ENCODE results near the gene CPA4. TPM values are rescaled to one million over a fixed set of nuclear protein-coding genes. Genes with fewer than 3 reads are reported as not detected.

The CPA4 gene
- total and polyA plus RNA-seq, 2 experiments from 2014 or later: 1.1 to 3.3 TPM

GRCh38 chr7:130266961-130267321 lies 26.0 kb upstream of the CPA4 start:
- H3K36me3 ChIP-seq (replicated peaks; ENCODE audit: insufficient read depth, low read depth): no peaks in the 10 kb centered on the region
- H3K79me2 ChIP-seq: peaks cover 5% of the 10 kb centered on the region
- DNase-seq (ENCODE audit: low spot score): no peak
- H2AFZ ChIP-seq: no peak overlapping the region
- H3K27me3 ChIP-seq: no peaks in the 10 kb centered on the region
- TF ChIP-seq CTCF (IDR thresholded peaks at IDR 0.05; ENCODE audit: poor library complexity): no peak
- no peak for TF ChIP-seq EZH2phosphoT487 (IDR thresholded peaks at IDR 0.05; ENCODE audit: low read depth, severe bottlenecking, unreplicated experiment)
- no peak for TF ChIP-seq EZH2 (IDR thresholded peaks at IDR 0.05; ENCODE audit: borderline replicate concordance)
- peak overlapping the region; percentile 67 for H3K4me2 ChIP-seq
- H3K4me1 ChIP-seq (ENCODE audit: insufficient read depth): peaks cover 21% of the 10 kb centered on the region
- no peaks in the 10 kb centered on the region for H3K9me2 ChIP-seq (replicated peaks; ENCODE audit: insufficient read depth)
- H3K27ac ChIP-seq: peak overlapping the region; percentile 83
- H4K20me1 ChIP-seq (ENCODE audit: insufficient read depth, poor library complexity, severe bottlenecking): no peaks in the 10 kb centered on the region
- 90% methylated on average over 1 of the region's 1 CpG for WGBS (ENCODE audit: low lambda C conversion rate, missing lambda C conversion rate)
- no peaks in the 10 kb centered on the region for H3K9me3 ChIP-seq (ENCODE audit: low read depth)
- H3K4me3 ChIP-seq: peak overlapping the region; percentile 25

DNA sequence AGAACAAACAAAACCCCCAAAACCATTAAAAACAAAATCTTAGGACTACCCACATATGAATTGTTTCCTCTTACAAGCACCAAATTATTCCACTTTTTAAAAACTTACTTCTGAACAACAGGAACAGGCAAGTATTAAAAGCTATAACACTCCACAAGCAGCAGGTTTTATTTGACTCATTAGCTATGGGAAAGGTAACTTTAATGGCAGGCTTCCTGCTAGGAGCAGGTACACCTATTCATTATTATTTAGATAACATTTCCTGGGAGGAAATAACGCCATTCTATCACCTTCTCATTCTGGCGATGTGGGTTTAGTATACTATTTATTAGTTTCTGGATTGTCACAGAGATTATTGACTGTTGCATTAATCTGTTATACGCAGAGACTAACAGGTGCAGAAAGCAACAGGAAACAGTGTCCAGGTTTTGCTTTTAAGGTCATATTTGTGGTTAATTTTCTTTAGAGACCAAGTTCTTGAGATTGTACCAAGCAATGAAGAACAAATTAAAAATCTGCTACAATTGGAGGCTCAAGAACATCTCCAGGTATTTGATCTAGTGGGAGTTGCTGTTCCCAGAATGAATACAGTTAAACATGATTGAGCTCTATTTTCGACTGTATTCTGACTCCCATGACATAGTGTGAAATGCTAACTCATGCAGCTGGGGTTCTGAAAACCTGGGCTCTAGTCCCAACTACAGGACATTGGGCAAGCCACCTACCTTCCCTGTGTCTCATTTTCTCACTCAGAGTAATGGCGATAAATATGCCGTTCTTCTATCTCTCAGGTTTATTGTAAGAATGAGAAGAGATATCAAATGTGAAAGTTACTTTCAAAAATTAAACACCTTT lies 24.3 kb upstream of the CPA4 start:
- no peaks in the 10 kb centered on the region for H3K9me3 ChIP-seq (ENCODE audit: low read depth)
- H4K20me1 ChIP-seq (ENCODE audit: insufficient read depth, poor library complexity, severe bottlenecking): no peaks in the 10 kb centered on the region
- peaks cover 30% of the 10 kb centered on the region for H3K4me1 ChIP-seq (ENCODE audit: insufficient read depth)
- H3K9me2 ChIP-seq (replicated peaks; ENCODE audit: insufficient read depth): no peaks in the 10 kb centered on the region
- WGBS (ENCODE audit: low lambda C conversion rate, missing lambda C conversion rate): 79% methylated on average over 6 of the region's 6 CpGs
- peaks cover 5% of the 10 kb centered on the region for H3K79me2 ChIP-seq
- no peak overlapping the region for H3K4me3 ChIP-seq
- no peak overlapping the region for H2AFZ ChIP-seq
- DNase-seq (ENCODE audit: low spot score): no peak
- no peak for TF ChIP-seq EZH2phosphoT487 (IDR thresholded peaks at IDR 0.05; ENCODE audit: low read depth, severe bottlenecking, unreplicated experiment)
- TF ChIP-seq CTCF (IDR thresholded peaks at IDR 0.05; ENCODE audit: poor library complexity): no peak
- TF ChIP-seq EZH2 (IDR thresholded peaks at IDR 0.05; ENCODE audit: borderline replicate concordance): no peak
- H3K27me3 ChIP-seq: no peaks in the 10 kb centered on the region
- peak overlapping the region; percentile 67 for H3K4me2 ChIP-seq
- H3K36me3 ChIP-seq (replicated peaks; ENCODE audit: insufficient read depth, low read depth): no peaks in the 10 kb centered on the region
- H3K27ac ChIP-seq: no peak overlapping the region

DNA sequence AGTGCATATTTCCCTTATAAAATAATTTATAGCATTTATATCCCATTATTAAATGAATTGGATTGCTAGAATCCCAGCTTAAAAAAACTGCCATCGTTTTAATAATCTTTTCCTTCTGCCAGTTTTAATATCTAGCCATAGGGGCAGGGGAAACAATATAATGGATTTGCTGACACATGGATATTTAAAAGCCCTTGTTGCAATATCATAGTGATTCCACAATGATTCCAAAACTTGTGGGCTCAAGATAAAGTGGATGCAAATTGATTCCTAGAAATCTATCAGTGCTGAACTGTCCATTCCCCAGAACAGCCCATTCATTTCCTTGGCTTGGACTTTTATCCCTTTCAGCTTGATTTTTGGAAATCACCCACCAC lies 23.7 kb upstream of the CPA4 start:
- 94% methylated on average over 1 of the region's 1 CpG for WGBS (ENCODE audit: low lambda C conversion rate, missing lambda C conversion rate)
- no peak overlapping the region for H3K4me3 ChIP-seq

GRCh38 chr7:130270947-130271800 lies 21.8 kb upstream of the CPA4 start:
- Histone ChIP-seq H3K79me2 (peaks cover 5% of the 10 kb centered on the region), H3K27ac (peak overlapping the region; percentile 90), H3K4me3 (no peak overlapping the region), H3K9me3 (ENCODE audit: low read depth) (no peaks in the 10 kb centered on the region), H3K27me3 (no peaks in the 10 kb centered on the region), H3K36me3 (replicated peaks; ENCODE audit: insufficient read depth, low read depth) (no peaks in the 10 kb centered on the region), H2AFZ (no peak overlapping the region), H3K4me1 (ENCODE audit: insufficient read depth) (peaks cover 33% of the 10 kb centered on the region), H3K9me2 (replicated peaks; ENCODE audit: insufficient read depth) (no peaks in the 10 kb centered on the region), H3K4me2 (no peak overlapping the region), H4K20me1 (ENCODE audit: insufficient read depth, poor library complexity, severe bottlenecking) (no peaks in the 10 kb centered on the region)
- TF ChIP-seq CTCF (IDR thresholded peaks at IDR 0.05; ENCODE audit: poor library complexity) (no peak), EZH2 (IDR thresholded peaks at IDR 0.05; ENCODE audit: borderline replicate concordance) (no peak), EZH2phosphoT487 (IDR thresholded peaks at IDR 0.05; ENCODE audit: low read depth, severe bottlenecking, unreplicated experiment) (no peak)
- DNase-seq (ENCODE audit: low spot score): no peak
- WGBS (ENCODE audit: low lambda C conversion rate, missing lambda C conversion rate): 90% methylated on average over 12 of the region's 12 CpGs

More for the DNA sequence above, 23.7 kb upstream of the CPA4 start:
- Histone ChIP-seq H3K79me2 (peaks cover 5% of the 10 kb centered on the region), H3K27ac (no peak overlapping the region), H3K27me3 (no peaks in the 10 kb centered on the region), H2AFZ (no peak overlapping the region), H4K20me1 (ENCODE audit: insufficient read depth, poor library complexity, severe bottlenecking) (no peaks in the 10 kb centered on the region), H3K9me2 (replicated peaks; ENCODE audit: insufficient read depth) (no peaks in the 10 kb centered on the region), H3K4me2 (peak overlapping the region; percentile 67), H3K9me3 (ENCODE audit: low read depth) (no peaks in the 10 kb centered on the region), H3K4me1 (ENCODE audit: insufficient read depth) (peaks cover 28% of the 10 kb centered on the region), H3K36me3 (replicated peaks; ENCODE audit: insufficient read depth, low read depth) (no peaks in the 10 kb centered on the region)
- no peak for DNase-seq (ENCODE audit: low spot score)
- TF ChIP-seq EZH2 (IDR thresholded peaks at IDR 0.05; ENCODE audit: borderline replicate concordance): no peak

Measured in hepatocyte (in vitro differentiated cells).